Breast epithelium (tissue), 3 donors: ENCODE measurements around the gene ARMC8.

Experiments used
- POLR2AphosphoS5 ChIP-seq, 3 donors: sonication (generic); formaldehyde crosslinking; IDR thresholded peaks; one replicate each; pipeline ENCODE4 v1.6.1; 2017; ENCODE audit warnings: antibody characterized with exemption in 3 of 3
- TF ChIP-seq, protein P1 (sequence below), 3 donors: fragments of 450-650 bp; IDR thresholded peaks; one replicate each; pipeline ENCODE4 v1.5.1; 2016 to 2017; ENCODE audit warnings: antibody characterized with exemption in 3 of 3, mild to moderate bottlenecking in 3 of 3, moderate library complexity in 3 of 3

DNA sequence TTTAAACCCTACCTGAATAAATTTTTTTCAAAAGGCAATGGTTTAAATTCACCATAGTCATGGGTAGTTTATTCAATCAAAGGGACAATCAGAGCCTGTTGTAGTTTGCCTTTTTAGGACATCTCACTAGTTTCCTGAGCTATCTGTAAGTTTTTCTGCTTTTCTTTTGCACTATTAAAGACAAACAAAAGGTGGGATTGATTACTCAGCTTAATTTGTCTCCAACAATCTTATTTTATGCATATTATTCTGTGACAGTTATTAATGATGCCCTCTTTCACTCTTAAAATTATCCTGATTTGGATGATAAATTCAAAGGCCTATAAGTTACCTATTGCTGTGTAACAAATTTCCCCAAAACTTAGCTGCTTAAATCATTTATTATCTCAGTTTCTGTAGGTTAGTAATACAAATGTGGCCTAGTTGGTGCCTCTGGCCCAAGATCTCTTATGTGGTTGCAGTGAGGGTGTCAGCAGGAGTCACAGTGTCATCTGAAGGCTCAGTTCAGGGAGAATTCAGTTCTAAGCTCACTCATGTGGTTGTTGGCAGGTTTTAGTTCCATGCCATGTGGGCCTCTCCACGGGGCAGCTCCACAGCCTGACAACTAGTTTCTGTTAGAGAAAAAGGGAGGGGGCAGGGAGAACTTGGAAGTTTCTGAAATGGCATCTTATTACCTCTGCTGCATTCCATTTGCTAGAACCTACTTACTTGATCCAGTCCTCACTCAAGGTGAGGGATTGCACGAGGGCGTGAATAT lies 16.0 kb downstream of the ARMC8 start:
- no peak for TF ChIP-seq POLR2AphosphoS5 (IDR thresholded peaks at IDR 0.05)
- TF ChIP-seq, protein P1, sequence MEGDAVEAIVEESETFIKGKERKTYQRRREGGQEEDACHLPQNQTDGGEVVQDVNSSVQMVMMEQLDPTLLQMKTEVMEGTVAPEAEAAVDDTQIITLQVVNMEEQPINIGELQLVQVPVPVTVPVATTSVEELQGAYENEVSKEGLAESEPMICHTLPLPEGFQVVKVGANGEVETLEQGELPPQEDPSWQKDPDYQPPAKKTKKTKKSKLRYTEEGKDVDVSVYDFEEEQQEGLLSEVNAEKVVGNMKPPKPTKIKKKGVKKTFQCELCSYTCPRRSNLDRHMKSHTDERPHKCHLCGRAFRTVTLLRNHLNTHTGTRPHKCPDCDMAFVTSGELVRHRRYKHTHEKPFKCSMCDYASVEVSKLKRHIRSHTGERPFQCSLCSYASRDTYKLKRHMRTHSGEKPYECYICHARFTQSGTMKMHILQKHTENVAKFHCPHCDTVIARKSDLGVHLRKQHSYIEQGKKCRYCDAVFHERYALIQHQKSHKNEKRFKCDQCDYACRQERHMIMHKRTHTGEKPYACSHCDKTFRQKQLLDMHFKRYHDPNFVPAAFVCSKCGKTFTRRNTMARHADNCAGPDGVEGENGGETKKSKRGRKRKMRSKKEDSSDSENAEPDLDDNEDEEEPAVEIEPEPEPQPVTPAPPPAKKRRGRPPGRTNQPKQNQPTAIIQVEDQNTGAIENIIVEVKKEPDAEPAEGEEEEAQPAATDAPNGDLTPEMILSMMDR (IDR thresholded peaks at IDR 0.05): no peak
